BLaER1 treated with 17β-estradiol and CSF1 and Interleukin-3, amounts not matched to agents 10 nM and 100 nM (cell line): Measurements from ENCODE around the gene ARL6IP5.

Experiments
- H3K27ac ChIP-seq, 11 experiments: shearing (Covaris generic); formaldehyde crosslinking; 2 replicates each; pipeline ENCODE4 v1.8.1; 2022
- H3K27me3 ChIP-seq, 11 experiments: shearing (Covaris generic); formaldehyde crosslinking; 2 replicates each; pipeline ENCODE4 v1.8.1; 2022
- H3K36me3 ChIP-seq, 11 experiments: shearing (Covaris generic); formaldehyde crosslinking; 2 replicates each; pipeline ENCODE4 v1.8.1; 2022
- H3K4me1 ChIP-seq, 10 experiments: shearing (Covaris generic); formaldehyde crosslinking; 2 replicates each; pipeline ENCODE4 v1.8.1; 2022
- H3K4me2 ChIP-seq, 11 experiments: shearing (Covaris generic); formaldehyde crosslinking; 2 replicates each; pipeline ENCODE4 v1.8.1; 2022
- H3K4me3 ChIP-seq, 10 experiments: shearing (Covaris generic); formaldehyde crosslinking; 2 replicates each; pipeline ENCODE4 v1.8.1; 2022
- H3K9ac ChIP-seq, 11 experiments: shearing (Covaris generic); formaldehyde crosslinking; 2 replicates each; pipeline ENCODE4 v1.8.1; 2022
- H3K9me3 ChIP-seq, 11 experiments: shearing (Covaris generic); formaldehyde crosslinking; replicated peaks in 1 of 11; 2 replicates each; pipeline ENCODE4 v1.8.1; 2022
- H4K20me1 ChIP-seq, 11 experiments: shearing (Covaris generic); formaldehyde crosslinking; 2 replicates each; pipeline ENCODE4 v1.8.1; 2022
- Cebpa-rat ChIP-seq, 11 experiments: shearing (Covaris generic); IDR thresholded peaks; 2 replicates each; pipeline ENCODE4 v1.8.1; 2022

ARL6IP5 gene

DNA sequence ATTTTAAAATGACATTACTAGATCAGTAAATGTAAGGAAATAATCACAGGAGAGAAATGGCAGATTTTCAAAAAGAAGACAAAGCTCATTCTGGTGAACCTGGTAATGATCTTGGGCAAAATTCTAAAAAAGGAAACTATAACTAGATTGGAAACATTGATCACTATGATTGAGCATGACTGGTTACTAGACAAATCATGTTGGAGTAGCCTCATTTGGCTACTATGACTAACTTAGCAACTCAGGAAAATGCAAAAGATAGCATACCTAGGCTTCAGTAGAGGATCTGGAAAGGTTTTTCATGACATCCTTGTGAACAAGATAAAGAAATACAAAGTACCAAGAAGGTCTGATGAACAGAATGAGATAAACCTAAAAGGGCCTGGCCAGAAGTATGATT, 25.0 kb upstream of the ARL6IP5 start:
- peaks cover 0 to 11% (median 0%) of the 10 kb centered on the region in 11 experiments; a peak in 3 of 22 replicates for H3K9me3 ChIP-seq
- H3K27ac ChIP-seq: peak overlapping the region in 4 of 11 experiments; percentile 2 to 80 (median 70); a peak in 4 of 22 replicates
- H3K27me3 ChIP-seq: no peaks in the 10 kb centered on the region
- peaks cover 72 to 94% (median 85%) of the 10 kb centered on the region in 11 experiments for H3K36me3 ChIP-seq
- no peaks in the 10 kb centered on the region for H4K20me1 ChIP-seq
- H3K9ac ChIP-seq: no peak overlapping the region
- no peak for TF ChIP-seq Cebpa-rat (IDR thresholded peaks at IDR 0.05)
- peaks cover 16 to 44% (median 28%) of the 10 kb centered on the region in 10 experiments for H3K4me1 ChIP-seq
- peak overlapping the region in 4 of 11 experiments; percentile 68 to 79 (median 70); a peak in 5 of 22 replicates for H3K4me2 ChIP-seq
- no peak overlapping the region for H3K4me3 ChIP-seq

DNA sequence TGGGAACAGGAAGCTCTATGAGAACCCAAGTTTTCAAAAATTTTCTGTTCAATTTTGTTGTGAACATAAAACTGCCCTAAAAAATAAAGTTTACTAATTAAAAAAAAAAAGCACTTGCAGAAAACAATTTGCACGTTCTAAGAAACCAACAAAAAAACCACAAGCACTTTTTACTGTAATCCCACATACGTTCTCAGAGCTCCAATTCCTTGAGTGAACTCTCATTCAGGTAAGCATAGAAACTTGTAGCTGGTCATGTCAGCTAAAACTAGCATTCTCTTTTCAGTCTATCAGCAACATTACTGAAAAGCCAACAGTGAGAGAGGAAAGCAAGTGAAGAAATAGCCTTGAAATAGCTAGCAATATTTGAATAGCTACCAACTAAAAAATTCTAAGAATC, 21.1 kb upstream of the ARL6IP5 start:
- H3K9ac ChIP-seq: no peak overlapping the region
- 0 out of 22 replicates have a peak, but pooled peaks cover 0 to 5% (median 0%) of the 10 kb centered on the region in 11 experiments for H4K20me1 ChIP-seq
- peaks cover 0 to 11% (median 0%) of the 10 kb centered on the region in 11 experiments; a peak in 3 of 22 replicates for H3K9me3 ChIP-seq
- H3K27ac ChIP-seq: no peak overlapping the region
- H3K4me2 ChIP-seq: no peak overlapping the region
- H3K4me3 ChIP-seq: no peak overlapping the region
- H3K36me3 ChIP-seq: peaks cover 63 to 92% (median 78%) of the 10 kb centered on the region in 11 experiments
- H3K27me3 ChIP-seq: no peaks in the 10 kb centered on the region
- no peak for TF ChIP-seq Cebpa-rat (IDR thresholded peaks at IDR 0.05)
- peaks cover 9 to 49% (median 31%) of the 10 kb centered on the region in 10 experiments for H3K4me1 ChIP-seq

DNA sequence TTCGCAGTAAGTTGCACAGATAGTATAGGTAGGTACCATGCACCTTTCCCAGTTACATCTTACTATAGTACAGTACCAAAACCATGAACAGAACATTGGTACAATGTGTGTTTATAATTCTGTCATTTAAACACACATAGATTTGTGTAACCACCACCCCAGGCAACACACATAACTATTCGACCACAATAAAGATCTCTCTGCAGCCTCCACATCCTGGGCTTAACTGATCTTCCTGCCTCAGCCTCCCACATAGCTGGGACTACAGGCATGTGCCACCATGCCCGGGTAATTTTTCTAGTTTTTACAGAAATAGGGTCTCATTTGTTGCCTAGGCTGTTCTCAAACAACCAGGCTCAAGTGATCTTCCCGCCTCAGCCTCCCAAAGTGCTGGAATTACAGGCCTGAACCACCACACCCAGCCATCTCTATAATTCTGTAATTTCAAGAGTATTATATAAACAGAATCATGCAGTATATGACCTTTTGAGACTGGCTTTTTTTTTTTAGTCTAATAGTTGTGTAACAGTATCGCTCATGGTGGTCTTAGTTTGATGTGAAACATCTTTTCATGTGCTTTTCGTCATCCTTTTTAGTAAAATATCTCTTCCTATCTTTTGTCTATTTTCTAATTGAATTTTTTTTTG, 19.3 kb upstream of the ARL6IP5 start:
- Histone ChIP-seq H3K9ac (no peak overlapping the region), H3K27ac (no peak overlapping the region), H3K36me3 (peaks cover 57 to 93% (median 79%) of the 10 kb centered on the region in 11 experiments)

GRCh38 chr3:69066121-69066520, 18.6 kb upstream of the ARL6IP5 start:
- Histone ChIP-seq H3K9me3 (peaks cover 0 to 5% (median 0%) of the 10 kb centered on the region in 11 experiments; a peak in 2 of 22 replicates), H3K27me3 (no peaks in the 10 kb centered on the region), H3K27ac (no peak overlapping the region), H3K4me2 (peak overlapping the region in 3 of 11 experiments; percentile 32 to 50 (median 41); a peak in 4 of 22 replicates), H4K20me1 (peaks cover 0 to 25% (median 0%) of the 10 kb centered on the region in 11 experiments; a peak in 1 of 22 replicates), H3K4me1 (peaks cover 0 to 35% (median 21%) of the 10 kb centered on the region in 10 experiments; a peak in 17 of 20 replicates), H3K36me3 (peaks cover 57 to 93% (median 79%) of the 10 kb centered on the region in 11 experiments), H3K9ac (no peak overlapping the region), H3K4me3 (no peak overlapping the region)
- TF ChIP-seq Cebpa-rat (IDR thresholded peaks at IDR 0.05): no peak

More for the DNA sequence above, 19.3 kb upstream of the ARL6IP5 start:
- Histone ChIP-seq H3K27me3 (no peaks in the 10 kb centered on the region), H4K20me1 (peaks cover 0 to 18% (median 0%) of the 10 kb centered on the region in 11 experiments; a peak in 1 of 22 replicates), H3K4me1 (peaks cover 0 to 41% (median 22%) of the 10 kb centered on the region in 10 experiments; a peak in 17 of 20 replicates), H3K9me3 (peaks cover 0 to 11% (median 0%) of the 10 kb centered on the region in 11 experiments; a peak in 3 of 22 replicates), H3K4me2 (peak overlapping the region in 7 of 11 experiments; percentile 27 to 50 (median 41); a peak in 13 of 22 replicates), H3K4me3 (no peak overlapping the region)
- no peak for TF ChIP-seq Cebpa-rat (IDR thresholded peaks at IDR 0.05)

GRCh38 chr3:69072928-69073327, 11.8 kb upstream of the ARL6IP5 start:
- peaks cover 8 to 25% (median 20%) of the 10 kb centered on the region in 10 experiments for H3K4me1 ChIP-seq
- peaks cover 59 to 92% (median 81%) of the 10 kb centered on the region in 11 experiments for H3K36me3 ChIP-seq
- no peaks in the 10 kb centered on the region for H3K27me3 ChIP-seq
- no peak overlapping the region for H3K4me3 ChIP-seq
- H3K4me2 ChIP-seq: peak overlapping the region in 5 of 11 experiments; percentile 9 to 32 (median 18); a peak in 3 of 22 replicates
- TF ChIP-seq Cebpa-rat (IDR thresholded peaks at IDR 0.05): no peak
- H4K20me1 ChIP-seq: peaks cover 0 to 57% (median 7%) of the 10 kb centered on the region in 11 experiments; a peak in 5 of 22 replicates
- H3K9ac ChIP-seq: no peak overlapping the region
- H3K9me3 ChIP-seq: no peaks in the 10 kb centered on the region
- H3K27ac ChIP-seq: no peak overlapping the region

- H3K27me3 ChIP-seq: no peaks in the 10 kb centered on the region
- H3K27ac ChIP-seq: peak overlapping the region; percentile 86 to 97 (median 93)
- peaks cover 0 to 17% (median 0%) of the 10 kb centered on the region in 11 experiments; a peak in 2 of 22 replicates for H4K20me1 ChIP-seq
- H3K4me3 ChIP-seq: peak overlapping the region; percentile 85 to 99 (median 97)
- peaks cover 55 to 64% (median 60%) of the 10 kb centered on the region in 10 experiments for H3K4me1 ChIP-seq
- H3K36me3 ChIP-seq: peaks cover 22 to 32% (median 25%) of the 10 kb centered on the region in 11 experiments; a peak in 20 of 22 replicates
- no peaks in the 10 kb centered on the region for H3K9me3 ChIP-seq
- peak overlapping the region; percentile 88 to 97 (median 93) for H3K4me2 ChIP-seq
- no peak for TF ChIP-seq Cebpa-rat (IDR thresholded peaks at IDR 0.05)
- H3K9ac ChIP-seq: peak overlapping the region; percentile 93 to 98 (median 97)
These were observed 5.2 kb upstream of the ARL6IP5 start for GRCh38 chr3:69079269-69080159.

- H3K4me1 ChIP-seq: peaks cover 55 to 64% (median 60%) of the 10 kb centered on the region in 10 experiments
- peak within 1 kb of the TSS; percentile 86 to 97 (median 93) for H3K27ac ChIP-seq
- peak within 1 kb of the TSS; percentile 88 to 99 (median 93) for H3K4me2 ChIP-seq
- no peak for TF ChIP-seq Cebpa-rat (IDR thresholded peaks at IDR 0.05)
- no peaks in the 10 kb centered on the region for H3K27me3 ChIP-seq
- peaks cover 0 to 12% (median 0%) of the 10 kb centered on the region in 11 experiments; a peak in 2 of 22 replicates for H4K20me1 ChIP-seq
- H3K4me3 ChIP-seq: peak within 1 kb of the TSS; percentile 85 to 99 (median 97)
- peaks cover 14 to 23% (median 17%) of the 10 kb centered on the region in 11 experiments; a peak in 20 of 22 replicates for H3K36me3 ChIP-seq
- peak within 1 kb of the TSS; percentile 93 to 98 (median 97) for H3K9ac ChIP-seq
- no peaks in the 10 kb centered on the region for H3K9me3 ChIP-seq
These were observed 4.4 kb upstream of the ARL6IP5 start, which contains the start of gene UBA3 for GRCh38 chr3:69080233-69080920. UBA3 (minus strand) TSS chr3:69080365; CDS start chr3:69080353, 12 bp downstream.
